SK-N-SH treated with all-trans-retinoic acid at 6 μM for 48 hours (cell line): ENCODE measurements around the gene GRID1.

Source experiments
- ATAC-seq: fragments of 200-7000 bp; cut with Tn5 transposase; 3 replicates; pipeline ENCODE4 v1.9.1; 2020; ENCODE audit warnings: mild to moderate bottlenecking, moderate library complexity
- ARNTL ChIP-seq: fragments of 450-650 bp; formaldehyde crosslinking; IDR thresholded peaks from 2 replicates; pipeline ENCODE4 v1.5.0; 2020; ENCODE audit warnings: low read depth, mild to moderate bottlenecking, moderate library complexity, borderline replicate concordance
- BACH2 ChIP-seq: fragments of 250-450 bp; sonication (Bioruptor Pico); IDR thresholded peaks from 2 replicates; pipeline ENCODE4 v1.9.0; 2021; ENCODE audit warnings: mild to moderate bottlenecking, borderline replicate concordance
- CREB5 ChIP-seq: fragments of 250-450 bp; sonication (Bioruptor Pico); IDR thresholded peaks from 2 replicates; pipeline ENCODE4 v1.5.1; 2020; ENCODE audit warnings: low read depth, mild to moderate bottlenecking, moderate library complexity
- CSDC2 ChIP-seq: fragments of 250-450 bp; sonication (Bioruptor Pico); IDR thresholded peaks from 2 replicates; pipeline ENCODE4 v1.5.0; 2020; ENCODE audit warnings: mild to moderate bottlenecking, moderate library complexity
- ESRRG ChIP-seq: fragments of 250-450 bp; sonication (Bioruptor Pico); IDR thresholded peaks from 2 replicates; pipeline ENCODE4 v1.6.1; 2021; ENCODE audit warnings: mild to moderate bottlenecking
- GLIS3 ChIP-seq: fragments of 250-450 bp; sonication (Bioruptor Pico); IDR thresholded peaks from 2 replicates; pipeline ENCODE4 v1.5.0; 2020; ENCODE audit warnings: mild to moderate bottlenecking, moderate library complexity
- ISL1 ChIP-seq: fragments of 250-450 bp; sonication (Bioruptor Pico); IDR thresholded peaks from 2 replicates; pipeline ENCODE4 v2.1.2; 2022; ENCODE audit warnings: mild to moderate bottlenecking, moderate library complexity
- OSR1 ChIP-seq: fragments of 250-450 bp; sonication (Bioruptor Pico); IDR thresholded peaks from 2 replicates; pipeline ENCODE4 v1.8.0; 2022; ENCODE audit warnings: moderate library complexity, mild to moderate bottlenecking, inconsistent platforms
- PATZ1 ChIP-seq: fragments of 250-450 bp; sonication (Bioruptor Pico); IDR thresholded peaks from 2 replicates; pipeline ENCODE4 v1.8.0; 2020; ENCODE audit warnings: mild to moderate bottlenecking, moderate library complexity, borderline replicate concordance
- POU6F1 ChIP-seq: fragments of 250-450 bp; sonication (Bioruptor Pico); IDR thresholded peaks from 2 replicates; pipeline ENCODE4 v1.8.0; 2021; ENCODE audit warnings: low read depth, mild to moderate bottlenecking, moderate library complexity, borderline replicate concordance
- PPARA ChIP-seq: fragments of 250-450 bp; sonication (Bioruptor Pico); IDR thresholded peaks from 2 replicates; pipeline ENCODE4 v1.5.0; 2020; ENCODE audit warnings: mild to moderate bottlenecking, borderline replicate concordance
- RARB ChIP-seq: fragments of 250-450 bp; sonication (Bioruptor Pico); IDR thresholded peaks from 2 replicates; pipeline ENCODE4 v1.8.0; 2021; ENCODE audit warnings: mild to moderate bottlenecking, moderate library complexity
- SNAI2 ChIP-seq: fragments of 250-450 bp; sonication (Bioruptor Pico); IDR thresholded peaks from 2 replicates; pipeline ENCODE4 v1.5.0; 2020; ENCODE audit warnings: mild to moderate bottlenecking, moderate library complexity
- TCF4 ChIP-seq: fragments of 250-450 bp; sonication (Bioruptor Pico); IDR thresholded peaks from 2 replicates; pipeline ENCODE4 v1.8.0; 2021; ENCODE audit warnings: mild to moderate bottlenecking, moderate library complexity, borderline replicate concordance
- TOX ChIP-seq: fragments of 250-450 bp; sonication (Bioruptor Pico); IDR thresholded peaks from 2 replicates; pipeline ENCODE4 v1.8.0; 2021; ENCODE audit warnings: mild to moderate bottlenecking, moderate library complexity, borderline replicate concordance
- TSHZ2 ChIP-seq: fragments of 250-450 bp; sonication (Bioruptor Pico); IDR thresholded peaks from 2 replicates; pipeline ENCODE4 v1.5.0; 2020; ENCODE audit warnings: mild to moderate bottlenecking, moderate library complexity
- ZC3H10 ChIP-seq: fragments of 250-450 bp; sonication (Bioruptor Pico); IDR thresholded peaks from 2 replicates; pipeline ENCODE4 v1.5.1; 2021; ENCODE audit warnings: mild to moderate bottlenecking, moderate library complexity
- ZFP3 ChIP-seq: fragments of 250-450 bp; sonication (Bioruptor Pico); IDR thresholded peaks from 2 replicates; pipeline ENCODE4 v1.5.0; 2020; ENCODE audit warnings: mild to moderate bottlenecking, moderate library complexity
- ZFP30 ChIP-seq: fragments of 450-650 bp; formaldehyde crosslinking; IDR thresholded peaks from 2 replicates; pipeline ENCODE4 v1.5.0; 2022; ENCODE audit warnings: mild to moderate bottlenecking, moderate library complexity
- ZNF70 ChIP-seq: fragments of 450-650 bp; formaldehyde crosslinking; IDR thresholded peaks from 2 replicates; pipeline ENCODE4 v1.5.0; 2020; ENCODE audit warnings: mild to moderate bottlenecking, moderate library complexity
- ZNF8 ChIP-seq: fragments of 450-650 bp; formaldehyde crosslinking; IDR thresholded peaks from 2 replicates; pipeline ENCODE4 v1.5.0; 2020; ENCODE audit warnings: mild to moderate bottlenecking, moderate library complexity

The GRID1 gene

GRCh38 chr10:85862771-85863170 is 503.8 kb downstream of the GRID1 start (continued):
- TF ChIP-seq PATZ1 (CRISPR knock-in tag): no peak
- no peak for TF ChIP-seq CSDC2 (CRISPR knock-in tag)
- no peak for TF ChIP-seq ISL1 (CRISPR knock-in tag)
- TF ChIP-seq ESRRG (CRISPR knock-in tag): no peak
- no peak for TF ChIP-seq ARNTL (CRISPR knock-in tag)
- TF ChIP-seq ZFP30 (CRISPR knock-in tag): no peak

GRCh38 chr10:85861513-85862197 is 504.9 kb downstream of the GRID1 start:
- no peak for TF ChIP-seq ISL1 (CRISPR knock-in tag)
- no peak for TF ChIP-seq POU6F1 (CRISPR knock-in tag)
- TF ChIP-seq ZNF8 (CRISPR knock-in tag): no peak
- TF ChIP-seq PPARA (CRISPR knock-in tag): no peak
- TF ChIP-seq TOX (CRISPR knock-in tag): no peak
- TF ChIP-seq BACH2 (CRISPR knock-in tag): no peak
- TF ChIP-seq GLIS3 (CRISPR knock-in tag): no peak
- TF ChIP-seq TCF4 (CRISPR knock-in tag): no peak
- TF ChIP-seq RARB (CRISPR knock-in tag): no peak
- TF ChIP-seq ZC3H10: no peak
- no peak for TF ChIP-seq CSDC2 (CRISPR knock-in tag)
- TF ChIP-seq CREB5: no peak
- TF ChIP-seq OSR1 (CRISPR knock-in tag): no peak
- TF ChIP-seq SNAI2: no peak
- no peak for TF ChIP-seq ARNTL (CRISPR knock-in tag)
- TF ChIP-seq ZNF70 (CRISPR knock-in tag): no peak
- TF ChIP-seq TSHZ2: no peak

GRCh38 chr10:85859859-85860258 is 506.7 kb downstream of the GRID1 start:
- ATAC-seq: no peak
- TF ChIP-seq ZC3H10 (no peak), TSHZ2 (no peak), ZFP30 (CRISPR knock-in tag) (no peak), BACH2 (CRISPR knock-in tag) (no peak), GLIS3 (CRISPR knock-in tag) (no peak), TCF4 (CRISPR knock-in tag) (no peak), ZFP3 (CRISPR knock-in tag) (no peak)

More at GRCh38 chr10:85861513-85862197, 504.9 kb downstream of the GRID1 start:
- ATAC-seq: no peak
